SK-N-SH treated with all-trans-retinoic acid at 6 μM for 48 hours (cell line): ENCODE measurements around the gene TCAIM.
A peak's percentile ranks its signal among the peaks of the same experiment; 100 is the strongest.

Source experiments
- ARNTL ChIP-seq: fragments of 450-650 bp; formaldehyde crosslinking; IDR thresholded peaks from 2 replicates; pipeline ENCODE4 v1.5.0; 2020; ENCODE audit warnings: low read depth, mild to moderate bottlenecking, moderate library complexity, borderline replicate concordance
- GLIS3 ChIP-seq: fragments of 250-450 bp; sonication (Bioruptor Pico); IDR thresholded peaks from 2 replicates; pipeline ENCODE4 v1.5.0; 2020; ENCODE audit warnings: mild to moderate bottlenecking, moderate library complexity
- ISL1 ChIP-seq: fragments of 250-450 bp; sonication (Bioruptor Pico); IDR thresholded peaks from 2 replicates; pipeline ENCODE4 v2.1.2; 2022; ENCODE audit warnings: mild to moderate bottlenecking, moderate library complexity
- OSR1 ChIP-seq: fragments of 250-450 bp; sonication (Bioruptor Pico); IDR thresholded peaks from 2 replicates; pipeline ENCODE4 v1.8.0; 2022; ENCODE audit warnings: moderate library complexity, mild to moderate bottlenecking, inconsistent platforms
- POU6F1 ChIP-seq: fragments of 250-450 bp; sonication (Bioruptor Pico); IDR thresholded peaks from 2 replicates; pipeline ENCODE4 v1.8.0; 2021; ENCODE audit warnings: low read depth, mild to moderate bottlenecking, moderate library complexity, borderline replicate concordance
- PPARA ChIP-seq: fragments of 250-450 bp; sonication (Bioruptor Pico); IDR thresholded peaks from 2 replicates; pipeline ENCODE4 v1.5.0; 2020; ENCODE audit warnings: mild to moderate bottlenecking, borderline replicate concordance
- RARB ChIP-seq: fragments of 250-450 bp; sonication (Bioruptor Pico); IDR thresholded peaks from 2 replicates; pipeline ENCODE4 v1.8.0; 2021; ENCODE audit warnings: mild to moderate bottlenecking, moderate library complexity
- TCF4 ChIP-seq: fragments of 250-450 bp; sonication (Bioruptor Pico); IDR thresholded peaks from 2 replicates; pipeline ENCODE4 v1.8.0; 2021; ENCODE audit warnings: mild to moderate bottlenecking, moderate library complexity, borderline replicate concordance
- TOX ChIP-seq: fragments of 250-450 bp; sonication (Bioruptor Pico); IDR thresholded peaks from 2 replicates; pipeline ENCODE4 v1.8.0; 2021; ENCODE audit warnings: mild to moderate bottlenecking, moderate library complexity, borderline replicate concordance
- ZFP3 ChIP-seq: fragments of 250-450 bp; sonication (Bioruptor Pico); IDR thresholded peaks from 2 replicates; pipeline ENCODE4 v1.5.0; 2020; ENCODE audit warnings: mild to moderate bottlenecking, moderate library complexity
- ZFP30 ChIP-seq: fragments of 450-650 bp; formaldehyde crosslinking; IDR thresholded peaks from 2 replicates; pipeline ENCODE4 v1.5.0; 2022; ENCODE audit warnings: mild to moderate bottlenecking, moderate library complexity
- ZNF8 ChIP-seq: fragments of 450-650 bp; formaldehyde crosslinking; IDR thresholded peaks from 2 replicates; pipeline ENCODE4 v1.5.0; 2020; ENCODE audit warnings: mild to moderate bottlenecking, moderate library complexity
- TF ChIP-seq, protein P1 (sequence below): fragments of 250-450 bp; sonication (Bioruptor Pico); IDR thresholded peaks from 2 replicates; pipeline ENCODE4 v1.8.0; 2020; ENCODE audit warnings: mild to moderate bottlenecking, moderate library complexity, borderline replicate concordance
- TF ChIP-seq, protein P2 (sequence below): fragments of 250-450 bp; sonication (Bioruptor Pico); IDR thresholded peaks from 2 replicates; pipeline ENCODE4 v1.5.0; 2020; ENCODE audit warnings: mild to moderate bottlenecking, moderate library complexity

- TF ChIP-seq ISL1 (no peak), PPARA (no peak), ARNTL (CRISPR knock-in tag) (no peak), OSR1 (CRISPR knock-in tag) (no peak), TCF4 (CRISPR knock-in tag) (peak; percentile 47; the same call in 1 of the 2 replicates), ZFP3 (CRISPR knock-in tag) (no peak), TOX (no peak), ZNF8 (no peak), ZFP30 (no peak), POU6F1 (CRISPR knock-in tag) (no peak), GLIS3 (no peak), RARB (CRISPR knock-in tag) (no peak)
- TF ChIP-seq, protein P1, sequence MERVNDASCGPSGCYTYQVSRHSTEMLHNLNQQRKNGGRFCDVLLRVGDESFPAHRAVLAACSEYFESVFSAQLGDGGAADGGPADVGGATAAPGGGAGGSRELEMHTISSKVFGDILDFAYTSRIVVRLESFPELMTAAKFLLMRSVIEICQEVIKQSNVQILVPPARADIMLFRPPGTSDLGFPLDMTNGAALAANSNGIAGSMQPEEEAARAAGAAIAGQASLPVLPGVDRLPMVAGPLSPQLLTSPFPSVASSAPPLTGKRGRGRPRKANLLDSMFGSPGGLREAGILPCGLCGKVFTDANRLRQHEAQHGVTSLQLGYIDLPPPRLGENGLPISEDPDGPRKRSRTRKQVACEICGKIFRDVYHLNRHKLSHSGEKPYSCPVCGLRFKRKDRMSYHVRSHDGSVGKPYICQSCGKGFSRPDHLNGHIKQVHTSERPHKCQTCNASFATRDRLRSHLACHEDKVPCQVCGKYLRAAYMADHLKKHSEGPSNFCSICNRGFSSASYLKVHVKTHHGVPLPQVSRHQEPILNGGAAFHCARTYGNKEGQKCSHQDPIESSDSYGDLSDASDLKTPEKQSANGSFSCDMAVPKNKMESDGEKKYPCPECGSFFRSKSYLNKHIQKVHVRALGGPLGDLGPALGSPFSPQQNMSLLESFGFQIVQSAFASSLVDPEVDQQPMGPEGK (CRISPR knock-in tag) = no peak
- TF ChIP-seq, protein P2, sequence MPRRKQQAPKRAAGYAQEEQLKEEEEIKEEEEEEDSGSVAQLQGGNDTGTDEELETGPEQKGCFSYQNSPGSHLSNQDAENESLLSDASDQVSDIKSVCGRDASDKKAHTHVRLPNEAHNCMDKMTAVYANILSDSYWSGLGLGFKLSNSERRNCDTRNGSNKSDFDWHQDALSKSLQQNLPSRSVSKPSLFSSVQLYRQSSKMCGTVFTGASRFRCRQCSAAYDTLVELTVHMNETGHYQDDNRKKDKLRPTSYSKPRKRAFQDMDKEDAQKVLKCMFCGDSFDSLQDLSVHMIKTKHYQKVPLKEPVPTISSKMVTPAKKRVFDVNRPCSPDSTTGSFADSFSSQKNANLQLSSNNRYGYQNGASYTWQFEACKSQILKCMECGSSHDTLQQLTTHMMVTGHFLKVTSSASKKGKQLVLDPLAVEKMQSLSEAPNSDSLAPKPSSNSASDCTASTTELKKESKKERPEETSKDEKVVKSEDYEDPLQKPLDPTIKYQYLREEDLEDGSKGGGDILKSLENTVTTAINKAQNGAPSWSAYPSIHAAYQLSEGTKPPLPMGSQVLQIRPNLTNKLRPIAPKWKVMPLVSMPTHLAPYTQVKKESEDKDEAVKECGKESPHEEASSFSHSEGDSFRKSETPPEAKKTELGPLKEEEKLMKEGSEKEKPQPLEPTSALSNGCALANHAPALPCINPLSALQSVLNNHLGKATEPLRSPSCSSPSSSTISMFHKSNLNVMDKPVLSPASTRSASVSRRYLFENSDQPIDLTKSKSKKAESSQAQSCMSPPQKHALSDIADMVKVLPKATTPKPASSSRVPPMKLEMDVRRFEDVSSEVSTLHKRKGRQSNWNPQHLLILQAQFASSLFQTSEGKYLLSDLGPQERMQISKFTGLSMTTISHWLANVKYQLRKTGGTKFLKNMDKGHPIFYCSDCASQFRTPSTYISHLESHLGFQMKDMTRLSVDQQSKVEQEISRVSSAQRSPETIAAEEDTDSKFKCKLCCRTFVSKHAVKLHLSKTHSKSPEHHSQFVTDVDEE = peak; percentile 38; the same call in 1 of the 2 replicates
These were observed 96.4 kb downstream of the TCAIM start for GRCh38 chr3:44434834-44435510.
